OCI-M2 (cell line): ENCODE measurements around the gene ERMP1.
A peak's percentile ranks its signal among the peaks of the same experiment; 100 is the strongest.
"Not testable (repeated sequence)": the region's sequence is repeated elsewhere in the genome, so short reads cannot be mapped to it uniquely, and the experiment has no call there.

ENCODE experiments used
- DNase-seq: peaks from one replicate; lab custom pipeline; 2025; ENCODE audit not compliant: unreplicated experiment; lab: John Stamatoyannopoulos, UW

The ERMP1 gene

GRCh38 chr9:5832538-5833529 is at the start of gene ERMP1:
Gene ERMP1, minus strand, starts transcription at chr9:5833117. Its CDS starts 90 bp downstream, at chr9:5833027.
- DNase-seq, result peak; percentile 8

- DNase-seq, result not testable (repeated sequence)
These were observed 49.5 kb upstream of the ERMP1 start for GRCh38 chr9:5882244-5883012.

- DNase-seq, result no peak
These were observed 46.7 kb upstream of the ERMP1 start for GRCh38 chr9:5879419-5880181.

- no peak for DNase-seq
These were observed 43.8 kb upstream of the ERMP1 start for GRCh38 chr9:5876711-5877110.

- DNase-seq, result no peak
These were observed 43.1 kb upstream of the ERMP1 start for GRCh38 chr9:5876026-5876425.

- DNase-seq, result no peak
These were observed 41.1 kb upstream of the ERMP1 start for GRCh38 chr9:5874048-5874447.

- DNase-seq, result no peak
These were observed 40.5 kb upstream of the ERMP1 start for GRCh38 chr9:5873439-5873838.

- DNase-seq, result no peak
These were observed 39.6 kb upstream of the ERMP1 start for GRCh38 chr9:5872511-5872910.

GRCh38 chr9:5871785-5872184 is 38.9 kb upstream of the ERMP1 start:
- no peak for DNase-seq

- no peak for DNase-seq
These were observed 37.8 kb upstream of the ERMP1 start for GRCh38 chr9:5870691-5871090.

- no peak for DNase-seq
These were observed 37.1 kb upstream of the ERMP1 start for GRCh38 chr9:5870020-5870339.

- no peak for DNase-seq
These were observed 36.5 kb upstream of the ERMP1 start for GRCh38 chr9:5869315-5870019.

GRCh38 chr9:5868235-5868634 is 35.3 kb upstream of the ERMP1 start:
- DNase-seq, result no peak

GRCh38 chr9:5866685-5867084 is 33.8 kb upstream of the ERMP1 start:
- DNase-seq, result no peak

- DNase-seq, result no peak
These were observed 33.4 kb upstream of the ERMP1 start for GRCh38 chr9:5866272-5866671.

GRCh38 chr9:5864446-5864845 is 31.5 kb upstream of the ERMP1 start:
- DNase-seq, result no peak

- DNase-seq, result no peak
These were observed 30.3 kb upstream of the ERMP1 start for GRCh38 chr9:5863092-5863746.

- no peak for DNase-seq
These were observed 25.9 kb upstream of the ERMP1 start for GRCh38 chr9:5858833-5859232.

- no peak for DNase-seq
These were observed 25.0 kb upstream of the ERMP1 start for GRCh38 chr9:5857928-5858327.

GRCh38 chr9:5854063-5854790 is 21.3 kb upstream of the ERMP1 start:
- no peak for DNase-seq
